ENCODE measurements around the gene CEACAM19. TPM values are rescaled to one million over a fixed set of nuclear protein-coding genes. Genes with fewer than 3 reads are reported as not detected.

CEACAM19 gene
- total and polyA plus RNA-seq, 2 of the 8 experiments (the other 6 are each of a cell fraction or from before 2014, with no cell fraction given), result 3.1 to 3.4 TPM

DNA sequence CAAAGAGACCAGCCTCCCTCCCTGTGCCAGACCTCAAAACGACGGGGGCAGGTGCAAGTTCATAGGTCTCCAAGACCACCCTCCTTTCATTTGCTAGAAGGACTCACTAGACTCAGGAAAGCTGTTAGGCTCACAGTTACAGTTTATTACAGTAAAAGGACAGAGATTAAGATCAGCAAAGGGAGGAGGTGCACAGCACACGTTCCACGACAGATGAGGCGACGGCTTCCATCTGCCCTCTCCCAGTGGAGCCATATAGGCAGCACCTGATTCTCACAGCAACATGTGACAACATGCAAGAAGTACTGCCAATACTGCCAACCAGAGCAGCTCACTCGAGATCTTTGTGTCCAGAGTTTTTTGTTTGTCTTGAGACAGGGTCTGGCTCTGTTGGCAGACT is 9.4 kb upstream of the CEACAM19 start (continued):
- TF ChIP-seq, protein P1, sequence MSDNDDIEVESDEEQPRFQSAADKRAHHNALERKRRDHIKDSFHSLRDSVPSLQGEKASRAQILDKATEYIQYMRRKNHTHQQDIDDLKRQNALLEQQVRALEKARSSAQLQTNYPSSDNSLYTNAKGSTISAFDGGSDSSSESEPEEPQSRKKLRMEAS (IDR thresholded peaks at IDR 0.05), result no peak
- TF ChIP-seq, protein P2, sequence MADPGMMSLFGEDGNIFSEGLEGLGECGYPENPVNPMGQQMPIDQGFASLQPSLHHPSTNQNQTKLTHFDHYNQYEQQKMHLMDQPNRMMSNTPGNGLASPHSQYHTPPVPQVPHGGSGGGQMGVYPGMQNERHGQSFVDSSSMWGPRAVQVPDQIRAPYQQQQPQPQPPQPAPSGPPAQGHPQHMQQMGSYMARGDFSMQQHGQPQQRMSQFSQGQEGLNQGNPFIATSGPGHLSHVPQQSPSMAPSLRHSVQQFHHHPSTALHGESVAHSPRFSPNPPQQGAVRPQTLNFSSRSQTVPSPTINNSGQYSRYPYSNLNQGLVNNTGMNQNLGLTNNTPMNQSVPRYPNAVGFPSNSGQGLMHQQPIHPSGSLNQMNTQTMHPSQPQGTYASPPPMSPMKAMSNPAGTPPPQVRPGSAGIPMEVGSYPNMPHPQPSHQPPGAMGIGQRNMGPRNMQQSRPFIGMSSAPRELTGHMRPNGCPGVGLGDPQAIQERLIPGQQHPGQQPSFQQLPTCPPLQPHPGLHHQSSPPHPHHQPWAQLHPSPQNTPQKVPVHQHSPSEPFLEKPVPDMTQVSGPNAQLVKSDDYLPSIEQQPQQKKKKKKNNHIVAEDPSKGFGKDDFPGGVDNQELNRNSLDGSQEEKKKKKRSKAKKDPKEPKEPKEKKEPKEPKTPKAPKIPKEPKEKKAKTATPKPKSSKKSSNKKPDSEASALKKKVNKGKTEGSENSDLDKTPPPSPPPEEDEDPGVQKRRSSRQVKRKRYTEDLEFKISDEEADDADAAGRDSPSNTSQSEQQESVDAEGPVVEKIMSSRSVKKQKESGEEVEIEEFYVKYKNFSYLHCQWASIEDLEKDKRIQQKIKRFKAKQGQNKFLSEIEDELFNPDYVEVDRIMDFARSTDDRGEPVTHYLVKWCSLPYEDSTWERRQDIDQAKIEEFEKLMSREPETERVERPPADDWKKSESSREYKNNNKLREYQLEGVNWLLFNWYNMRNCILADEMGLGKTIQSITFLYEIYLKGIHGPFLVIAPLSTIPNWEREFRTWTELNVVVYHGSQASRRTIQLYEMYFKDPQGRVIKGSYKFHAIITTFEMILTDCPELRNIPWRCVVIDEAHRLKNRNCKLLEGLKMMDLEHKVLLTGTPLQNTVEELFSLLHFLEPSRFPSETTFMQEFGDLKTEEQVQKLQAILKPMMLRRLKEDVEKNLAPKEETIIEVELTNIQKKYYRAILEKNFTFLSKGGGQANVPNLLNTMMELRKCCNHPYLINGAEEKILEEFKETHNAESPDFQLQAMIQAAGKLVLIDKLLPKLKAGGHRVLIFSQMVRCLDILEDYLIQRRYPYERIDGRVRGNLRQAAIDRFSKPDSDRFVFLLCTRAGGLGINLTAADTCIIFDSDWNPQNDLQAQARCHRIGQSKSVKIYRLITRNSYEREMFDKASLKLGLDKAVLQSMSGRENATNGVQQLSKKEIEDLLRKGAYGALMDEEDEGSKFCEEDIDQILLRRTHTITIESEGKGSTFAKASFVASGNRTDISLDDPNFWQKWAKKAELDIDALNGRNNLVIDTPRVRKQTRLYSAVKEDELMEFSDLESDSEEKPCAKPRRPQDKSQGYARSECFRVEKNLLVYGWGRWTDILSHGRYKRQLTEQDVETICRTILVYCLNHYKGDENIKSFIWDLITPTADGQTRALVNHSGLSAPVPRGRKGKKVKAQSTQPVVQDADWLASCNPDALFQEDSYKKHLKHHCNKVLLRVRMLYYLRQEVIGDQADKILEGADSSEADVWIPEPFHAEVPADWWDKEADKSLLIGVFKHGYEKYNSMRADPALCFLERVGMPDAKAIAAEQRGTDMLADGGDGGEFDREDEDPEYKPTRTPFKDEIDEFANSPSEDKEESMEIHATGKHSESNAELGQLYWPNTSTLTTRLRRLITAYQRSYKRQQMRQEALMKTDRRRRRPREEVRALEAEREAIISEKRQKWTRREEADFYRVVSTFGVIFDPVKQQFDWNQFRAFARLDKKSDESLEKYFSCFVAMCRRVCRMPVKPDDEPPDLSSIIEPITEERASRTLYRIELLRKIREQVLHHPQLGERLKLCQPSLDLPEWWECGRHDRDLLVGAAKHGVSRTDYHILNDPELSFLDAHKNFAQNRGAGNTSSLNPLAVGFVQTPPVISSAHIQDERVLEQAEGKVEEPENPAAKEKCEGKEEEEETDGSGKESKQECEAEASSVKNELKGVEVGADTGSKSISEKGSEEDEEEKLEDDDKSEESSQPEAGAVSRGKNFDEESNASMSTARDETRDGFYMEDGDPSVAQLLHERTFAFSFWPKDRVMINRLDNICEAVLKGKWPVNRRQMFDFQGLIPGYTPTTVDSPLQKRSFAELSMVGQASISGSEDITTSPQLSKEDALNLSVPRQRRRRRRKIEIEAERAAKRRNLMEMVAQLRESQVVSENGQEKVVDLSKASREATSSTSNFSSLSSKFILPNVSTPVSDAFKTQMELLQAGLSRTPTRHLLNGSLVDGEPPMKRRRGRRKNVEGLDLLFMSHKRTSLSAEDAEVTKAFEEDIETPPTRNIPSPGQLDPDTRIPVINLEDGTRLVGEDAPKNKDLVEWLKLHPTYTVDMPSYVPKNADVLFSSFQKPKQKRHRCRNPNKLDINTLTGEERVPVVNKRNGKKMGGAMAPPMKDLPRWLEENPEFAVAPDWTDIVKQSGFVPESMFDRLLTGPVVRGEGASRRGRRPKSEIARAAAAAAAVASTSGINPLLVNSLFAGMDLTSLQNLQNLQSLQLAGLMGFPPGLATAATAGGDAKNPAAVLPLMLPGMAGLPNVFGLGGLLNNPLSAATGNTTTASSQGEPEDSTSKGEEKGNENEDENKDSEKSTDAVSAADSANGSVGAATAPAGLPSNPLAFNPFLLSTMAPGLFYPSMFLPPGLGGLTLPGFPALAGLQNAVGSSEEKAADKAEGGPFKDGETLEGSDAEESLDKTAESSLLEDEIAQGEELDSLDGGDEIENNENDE (IDR thresholded peaks at IDR 0.05; ENCODE audit: insufficient replicate concordance, low read length), result no peak
- TF ChIP-seq, protein P3, sequence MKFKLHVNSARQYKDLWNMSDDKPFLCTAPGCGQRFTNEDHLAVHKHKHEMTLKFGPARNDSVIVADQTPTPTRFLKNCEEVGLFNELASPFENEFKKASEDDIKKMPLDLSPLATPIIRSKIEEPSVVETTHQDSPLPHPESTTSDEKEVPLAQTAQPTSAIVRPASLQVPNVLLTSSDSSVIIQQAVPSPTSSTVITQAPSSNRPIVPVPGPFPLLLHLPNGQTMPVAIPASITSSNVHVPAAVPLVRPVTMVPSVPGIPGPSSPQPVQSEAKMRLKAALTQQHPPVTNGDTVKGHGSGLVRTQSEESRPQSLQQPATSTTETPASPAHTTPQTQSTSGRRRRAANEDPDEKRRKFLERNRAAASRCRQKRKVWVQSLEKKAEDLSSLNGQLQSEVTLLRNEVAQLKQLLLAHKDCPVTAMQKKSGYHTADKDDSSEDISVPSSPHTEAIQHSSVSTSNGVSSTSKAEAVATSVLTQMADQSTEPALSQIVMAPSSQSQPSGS (IDR thresholded peaks at IDR 0.05; ENCODE audit: low read length), result no peak
- TF ChIP-seq EP300 (IDR thresholded peaks at IDR 0.05; ENCODE audit: borderline replicate concordance in 1 of 2, low read depth in 2 of 2, low read length in 2 of 2) (no peak), FOSL1 (IDR thresholded peaks at IDR 0.05; ENCODE audit: insufficient read depth, low read depth, low read length) (no peak)
